SIG-M5 treated with dmso at 0.1 percent for 504 hours (cell line): Measurements from ENCODE around the gene TRIP12.
"Not testable (repeated sequence)": the region's sequence is repeated elsewhere in the genome, so short reads cannot be mapped to it uniquely, and the experiment has no call there.

ENCODE experiments used
- DNase-seq: peaks from one replicate; lab custom pipeline; 2025; ENCODE audit not compliant: unreplicated experiment; lab: John Stamatoyannopoulos, UW

Gene TRIP12

GRCh38 chr2:229779650-229780049 lies 142.2 kb downstream of the TRIP12 start:
- no peak for DNase-seq

GRCh38 chr2:229777716-229778115 lies 144.1 kb downstream of the TRIP12 start:
- DNase-seq = no peak

DNA sequence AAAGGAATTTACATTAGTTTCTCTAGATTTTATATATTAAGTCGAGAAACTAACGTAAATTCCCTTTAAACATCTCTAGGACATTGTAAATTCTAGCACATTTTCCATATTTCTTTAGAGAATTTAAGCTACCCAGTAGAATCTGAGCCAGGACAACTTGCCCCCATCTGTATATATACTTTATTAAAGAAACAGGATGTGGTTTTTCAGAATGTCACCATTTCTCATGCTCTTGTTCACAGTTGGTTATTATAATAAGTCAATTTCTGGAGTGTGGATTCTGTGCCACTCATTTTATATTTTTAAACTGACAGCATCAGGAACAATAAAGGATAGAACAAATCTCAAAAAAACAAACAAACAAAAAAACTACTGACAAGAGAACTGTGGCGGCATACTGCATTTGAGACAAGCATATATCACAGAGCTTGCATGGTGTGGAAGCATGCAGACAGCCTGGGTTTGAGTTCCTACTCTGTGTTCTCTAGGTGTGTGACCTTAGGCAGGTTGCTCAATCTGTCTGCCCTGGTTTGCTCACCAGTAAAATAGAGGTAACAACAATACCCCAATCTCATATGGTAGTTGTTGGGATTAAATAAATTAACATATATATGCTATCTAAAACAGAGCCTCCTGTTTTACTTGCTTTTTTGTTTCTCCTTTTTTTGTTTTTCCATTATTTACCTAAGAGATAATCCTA lies 146.0 kb downstream of the TRIP12 start:
- no peak for DNase-seq

DNA sequence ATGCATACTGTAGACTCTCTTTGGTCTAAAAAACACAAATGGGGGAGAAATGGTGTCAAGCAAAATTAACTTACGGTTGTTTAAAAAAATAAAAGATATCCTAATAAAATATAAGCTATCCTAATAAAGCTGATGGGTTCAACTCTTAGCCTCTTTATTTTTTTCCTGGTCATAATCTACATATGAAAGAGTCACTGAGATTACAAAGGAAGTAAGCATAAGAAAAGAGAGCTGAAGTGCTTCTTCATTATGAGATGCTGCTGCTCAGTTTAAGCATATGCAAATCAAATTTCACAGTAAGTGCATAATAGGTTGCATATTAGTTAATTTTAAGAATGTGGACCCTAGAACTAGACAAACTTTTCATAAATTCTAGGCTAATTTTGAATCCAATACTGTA lies 147.6 kb downstream of the TRIP12 start:
- no peak for DNase-seq

GRCh38 chr2:229768235-229768634 lies 153.6 kb downstream of the TRIP12 start:
- DNase-seq = no peak

DNA sequence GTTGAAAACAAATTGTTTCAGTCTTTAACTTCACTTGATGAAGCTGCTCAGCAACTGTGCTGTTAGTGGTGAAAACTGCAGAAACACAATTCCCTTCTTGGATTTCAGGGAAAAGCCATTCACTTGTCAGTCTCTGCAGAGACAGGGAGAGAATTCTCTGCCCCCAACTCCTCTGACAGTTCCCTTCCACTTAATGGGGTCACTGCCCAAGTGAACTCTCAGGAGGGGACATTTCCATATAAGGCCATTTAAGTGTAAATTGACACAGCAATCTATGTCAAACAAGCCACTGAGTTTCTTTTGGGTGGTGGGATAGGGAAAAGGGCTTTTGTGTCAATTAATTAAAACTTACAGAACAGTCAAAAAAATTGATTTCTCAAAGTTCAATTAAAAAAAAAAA lies 156.1 kb downstream of the TRIP12 start:
- DNase-seq = no peak

GRCh38 chr2:229761663-229762062 lies 160.1 kb downstream of the TRIP12 start:
- no peak for DNase-seq

DNA sequence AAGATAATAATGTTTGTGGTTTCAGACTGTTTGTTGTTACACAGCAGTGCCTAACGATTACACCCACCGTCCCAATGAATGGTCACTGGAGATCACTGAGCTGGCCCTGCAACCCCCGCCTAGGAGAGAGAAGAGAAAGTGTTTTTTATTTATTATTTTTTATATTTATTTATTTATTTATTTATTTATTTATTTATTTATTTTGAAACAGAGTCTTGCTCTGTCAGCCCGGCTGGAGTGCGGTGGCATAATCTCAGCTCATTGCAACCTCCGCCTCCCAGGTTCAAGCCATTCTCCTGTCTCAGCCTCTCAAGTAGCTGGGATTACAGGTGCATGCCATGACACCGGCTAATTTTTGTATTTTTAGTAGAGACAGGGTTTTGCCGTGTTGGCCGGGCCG lies 164.3 kb downstream of the TRIP12 start:
- not testable (repeated sequence) for DNase-seq

- DNase-seq = no peak
These were observed 168.7 kb downstream of the TRIP12 start for GRCh38 chr2:229752970-229753729.

DNA sequence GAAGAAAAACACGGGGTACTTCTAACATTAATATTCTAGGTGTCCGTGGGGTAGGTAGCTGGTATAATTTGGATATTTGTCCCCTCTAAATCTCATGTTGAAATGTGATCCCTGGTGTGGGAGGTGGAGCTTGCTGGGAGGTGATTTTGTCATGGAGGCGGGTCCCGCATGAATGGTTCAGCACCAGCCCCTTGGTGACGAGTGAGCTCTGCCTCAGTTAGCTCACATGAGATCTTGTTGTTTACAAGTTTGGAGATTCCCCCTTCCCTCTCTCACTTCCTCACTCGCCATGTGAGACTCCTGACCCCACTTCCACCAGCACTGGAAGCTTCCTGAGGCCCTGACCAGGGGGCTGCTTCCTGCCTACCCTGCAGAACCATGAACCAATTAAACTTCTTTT lies 172.0 kb downstream of the TRIP12 start:
- DNase-seq = no peak

GRCh38 chr2:229748950-229749349 lies 172.9 kb downstream of the TRIP12 start:
- no peak for DNase-seq

DNA sequence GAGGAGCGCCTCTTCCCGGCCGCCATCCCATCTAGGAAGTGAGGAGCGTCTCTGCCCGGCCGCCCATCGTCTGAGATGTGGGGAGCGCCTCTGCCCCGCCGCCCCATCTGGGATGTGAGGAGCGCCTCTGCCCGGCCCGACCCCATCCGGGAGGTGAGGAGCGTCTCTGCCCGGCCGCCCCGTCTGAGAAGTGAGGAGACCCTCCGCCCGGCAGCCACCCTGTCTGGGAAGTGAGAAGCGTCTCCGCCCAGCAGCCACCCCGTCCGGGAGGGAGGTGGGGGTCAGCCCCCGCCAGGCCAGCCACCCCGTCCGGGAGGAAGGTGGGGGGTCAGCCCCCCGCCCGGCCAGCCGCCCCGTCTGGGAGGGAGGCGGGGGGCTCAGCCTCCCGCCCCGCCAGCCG lies 179.1 kb downstream of the TRIP12 start:
- DNase-seq = not testable (repeated sequence)

DNA sequence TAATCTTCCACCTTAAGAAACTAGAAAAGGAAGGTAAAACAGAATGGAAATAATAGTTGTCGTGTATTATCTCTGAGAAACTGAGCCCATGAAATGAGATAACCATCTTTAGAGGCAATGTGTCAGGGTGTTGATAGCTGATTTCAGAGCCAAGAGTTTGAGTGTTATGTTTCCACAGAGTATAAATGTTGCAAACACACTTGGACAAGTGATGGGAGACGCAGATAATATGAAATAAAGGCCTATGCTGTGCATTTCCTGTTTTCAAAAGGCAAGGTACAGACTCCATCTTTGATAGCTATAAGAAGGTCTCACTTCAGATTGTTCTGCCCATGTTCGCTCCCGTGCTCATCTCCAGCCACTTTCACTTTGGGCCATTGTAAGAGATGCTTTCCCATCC lies 181.5 kb downstream of the TRIP12 start:
- no peak for DNase-seq

- DNase-seq = no peak
These were observed 183.7 kb downstream of the TRIP12 start for GRCh38 chr2:229738024-229738625.

- DNase-seq = no peak
These were observed 187.4 kb downstream of the TRIP12 start for GRCh38 chr2:229734410-229734809.

GRCh38 chr2:229733611-229734245 lies 188.1 kb downstream of the TRIP12 start:
- no peak for DNase-seq

DNA sequence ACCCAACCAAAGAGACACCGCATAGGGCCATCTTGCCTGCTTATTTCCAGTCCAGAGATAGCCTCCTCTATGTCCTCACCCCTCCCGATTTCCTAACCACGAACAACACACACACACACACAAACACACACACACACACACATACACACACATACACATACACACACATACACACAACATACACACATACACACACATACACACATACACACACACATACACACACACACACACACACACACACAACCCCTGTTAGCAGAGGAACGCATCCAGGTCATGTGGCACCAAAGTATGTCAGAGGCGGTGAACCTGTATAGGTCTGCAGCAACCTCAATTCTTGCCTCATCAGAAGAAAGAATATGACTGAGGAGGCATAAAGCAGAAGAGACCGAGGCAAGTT lies 188.9 kb downstream of the TRIP12 start:
- DNase-seq = no peak

GRCh38 chr2:229731916-229732315 lies 189.9 kb downstream of the TRIP12 start:
- no peak for DNase-seq

- no peak for DNase-seq
These were observed 190.4 kb downstream of the TRIP12 start for GRCh38 chr2:229731363-229731762.

- DNase-seq = peak; percentile 24
These were observed 193.4 kb downstream of the TRIP12 start for GRCh38 chr2:229728370-229728769.

GRCh38 chr2:229726643-229727042 lies 195.2 kb downstream of the TRIP12 start:
- DNase-seq = no peak
